Raji (cell line): Measurements from ENCODE around the gene BRINP1.

Experiments
- POLR2A ChIP-seq: IDR thresholded peaks from 2 replicates; pipeline ENCODE4 v1.6.1; 2011; ENCODE audit warnings: low read depth, low read length, control low read depth; ENCODE audit not compliant: insufficient read depth

BRINP1 gene

GRCh38 chr9:119368681-119369581, at the start of gene BRINP1:
BRINP1 (minus strand) TSS chr9:119369435; CDS start chr9:119313355, 56,080 bp downstream.
- TF ChIP-seq POLR2A: no peak

- no peak for TF ChIP-seq POLR2A
These were observed 49.5 kb upstream of the BRINP1 start for GRCh38 chr9:119418721-119419120.

- no peak for TF ChIP-seq POLR2A
These were observed 47.6 kb upstream of the BRINP1 start for GRCh38 chr9:119416793-119417192.

GRCh38 chr9:119412399-119412798, 43.2 kb upstream of the BRINP1 start:
- no peak for TF ChIP-seq POLR2A

- no peak for TF ChIP-seq POLR2A
These were observed 40.3 kb upstream of the BRINP1 start for GRCh38 chr9:119409552-119409951.

GRCh38 chr9:119400606-119401005, 31.4 kb upstream of the BRINP1 start:
- no peak for TF ChIP-seq POLR2A

- no peak for TF ChIP-seq POLR2A
These were observed 29.1 kb upstream of the BRINP1 start for GRCh38 chr9:119398350-119398749.

- no peak for TF ChIP-seq POLR2A
These were observed 22.6 kb upstream of the BRINP1 start for GRCh38 chr9:119391878-119392277.

- no peak for TF ChIP-seq POLR2A
These were observed 6.7 kb upstream of the BRINP1 start for GRCh38 chr9:119375892-119376291.

- TF ChIP-seq POLR2A: no peak
These were observed 3.7 kb upstream of the BRINP1 start for GRCh38 chr9:119372951-119373350.

- no peak for TF ChIP-seq POLR2A
These were observed 1.6 kb upstream of the BRINP1 start for GRCh38 chr9:119370816-119371215.

GRCh38 chr9:119369680-119370366, 588 bp upstream of the BRINP1 start:
- no peak for TF ChIP-seq POLR2A

- no peak for TF ChIP-seq POLR2A
These were observed 1.1 kb downstream of the BRINP1 start for GRCh38 chr9:119368179-119368578.

- TF ChIP-seq POLR2A: no peak
These were observed 1.6 kb downstream of the BRINP1 start for GRCh38 chr9:119367683-119368075.

- TF ChIP-seq POLR2A: no peak
These were observed 2.1 kb downstream of the BRINP1 start for GRCh38 chr9:119366909-119367682.
